GM21515 (cell line): ENCODE results near the gene OPTN.
"Not testable (repeated sequence)": the region's sequence is repeated elsewhere in the genome, so short reads cannot be mapped to it uniquely, and the experiment has no call there.

Experiments
- ATAC-seq: cut with Tn5 transposase; IDR thresholded peaks from one replicate; pipeline ENCODE4 v1.9.1; 2021; ENCODE audit not compliant: unreplicated experiment

The OPTN gene

DNA sequence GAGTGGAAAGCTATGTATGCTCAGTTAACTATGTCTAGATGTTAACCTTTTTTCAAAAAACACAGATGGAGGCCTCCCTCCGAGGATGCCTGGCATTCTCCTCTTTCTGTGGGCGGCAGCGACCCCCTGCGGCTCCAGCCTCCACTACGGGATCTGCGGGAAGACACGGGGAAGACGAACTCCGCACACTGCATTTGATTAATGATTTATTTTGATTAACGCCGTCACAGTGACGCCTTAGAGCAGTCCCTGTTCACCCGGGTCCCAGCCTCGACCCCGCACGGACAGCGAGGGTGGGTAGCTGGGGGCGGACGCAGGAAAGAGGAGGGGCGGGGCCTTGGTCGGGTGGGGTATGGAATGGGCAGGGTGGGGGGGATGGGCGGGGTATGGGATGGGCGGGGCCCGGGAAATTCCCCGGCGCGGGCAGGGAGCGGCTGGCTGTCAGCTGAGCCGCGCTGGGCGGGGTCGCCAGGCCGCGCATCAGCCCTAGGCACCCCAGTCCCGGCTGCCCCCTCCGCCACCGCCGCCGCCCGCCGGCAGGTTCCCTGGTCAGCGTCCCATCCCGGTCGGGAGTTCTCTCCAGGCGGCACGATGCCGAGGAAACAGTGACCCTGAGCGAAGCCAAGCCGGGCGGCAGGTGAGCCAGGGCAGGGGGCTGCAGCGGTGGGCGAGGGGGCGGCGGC, at the start of gene OPTN:
OPTN (plus strand) TSS at position 498 of the 683 bp plus-strand sequence. CDS start 8,960 bp downstream, outside the sequence.
- peak; percentile 69 for ATAC-seq

DNA sequence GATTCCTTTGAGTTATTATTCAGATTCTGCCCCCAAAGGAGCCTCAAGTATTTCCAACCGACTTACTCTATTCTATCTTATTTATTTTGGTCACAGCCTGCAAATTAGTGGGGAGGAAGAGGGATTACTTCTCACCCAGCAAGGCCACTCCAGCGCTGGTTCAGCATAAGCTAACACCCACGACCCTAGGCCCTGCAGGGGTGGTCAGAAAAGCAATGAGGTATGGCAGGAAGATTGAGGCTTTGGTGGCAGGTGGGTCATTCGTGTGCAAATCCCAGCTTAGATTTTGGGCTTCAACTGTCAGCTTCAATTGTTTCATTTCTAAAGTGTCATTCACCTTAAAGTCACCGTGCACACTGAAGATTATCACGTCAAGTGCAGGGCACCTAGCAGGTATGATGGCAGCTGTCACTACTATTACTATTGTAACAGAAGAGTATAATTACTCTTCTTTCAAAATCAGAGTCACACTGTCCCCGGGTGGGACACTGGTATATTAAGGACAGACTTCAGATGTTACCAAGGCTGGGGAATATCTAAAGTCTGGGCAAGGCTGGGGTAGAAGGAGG, 48.8 kb upstream of the OPTN start:
- no peak for ATAC-seq

DNA sequence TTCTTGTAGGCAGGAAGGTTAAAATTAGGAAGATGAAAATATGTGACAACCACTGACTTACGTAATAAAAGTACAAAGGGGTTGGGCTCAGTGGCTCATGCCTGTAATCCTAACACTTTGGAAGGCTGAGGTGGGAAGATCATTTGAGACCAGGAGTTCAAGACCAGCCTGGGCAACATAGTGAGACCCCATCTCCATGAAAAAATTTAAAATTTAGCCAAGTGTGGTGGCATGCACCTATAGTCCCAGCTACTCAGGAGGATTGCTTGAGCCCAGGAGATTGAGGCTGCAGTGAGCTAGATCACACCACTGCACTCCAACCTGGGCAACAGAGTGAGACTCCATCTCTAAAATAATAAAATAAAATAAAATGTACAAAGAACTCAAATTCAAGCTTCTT, 46.8 kb upstream of the OPTN start:
- not testable (repeated sequence) for ATAC-seq

DNA sequence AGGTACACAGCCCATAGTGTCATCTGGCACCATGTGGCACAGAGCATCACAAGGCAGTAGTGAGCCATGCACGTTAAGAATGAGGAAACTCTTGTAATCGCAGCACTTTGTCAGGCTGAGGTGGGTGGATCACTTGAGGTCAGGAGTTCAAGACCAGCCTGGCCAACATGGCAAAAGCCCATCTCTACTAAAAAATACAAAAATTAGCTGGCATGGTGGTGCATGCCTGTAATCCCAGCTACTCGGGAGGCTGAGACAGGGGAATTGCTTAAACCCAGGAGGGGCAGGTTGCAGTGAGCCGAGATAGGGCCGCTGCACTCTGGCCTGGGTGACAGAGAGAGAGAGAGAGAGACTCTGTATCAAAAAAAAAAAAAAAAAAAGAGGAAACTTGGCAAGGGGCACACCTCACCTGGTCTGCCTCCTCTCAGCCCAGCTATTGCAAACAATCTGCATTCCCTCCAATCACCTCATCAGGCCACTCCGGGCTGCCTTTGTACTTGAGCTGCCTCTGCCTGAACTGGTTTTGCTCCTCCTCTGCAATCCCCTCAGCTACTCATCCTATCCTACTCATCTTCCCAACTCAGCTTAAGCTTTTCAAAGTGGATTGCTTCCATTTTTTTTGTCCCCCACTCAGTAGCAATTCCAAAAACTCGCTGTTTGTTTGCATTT, 46.0 kb upstream of the OPTN start:
- no peak for ATAC-seq

DNA sequence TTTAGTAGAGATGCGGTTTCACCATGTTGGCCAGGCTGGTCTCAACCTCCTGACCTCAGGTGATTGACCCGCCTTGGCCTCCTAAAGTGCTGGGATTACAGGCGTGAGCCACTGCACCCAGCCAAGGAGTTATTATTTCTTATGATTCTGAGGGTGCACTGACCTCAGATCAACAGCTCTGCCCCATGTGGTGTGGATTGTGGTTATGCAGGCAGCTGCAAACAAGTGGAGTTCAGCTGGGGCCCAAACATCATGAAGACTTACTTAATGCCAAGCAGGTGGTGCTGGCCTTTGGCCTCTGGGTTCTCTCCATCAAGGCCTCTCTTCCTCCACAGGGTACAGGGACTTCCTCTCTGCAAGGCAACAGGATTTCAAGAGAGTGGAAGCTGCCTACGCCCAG, 45.1 kb upstream of the OPTN start:
- ATAC-seq: no peak

DNA sequence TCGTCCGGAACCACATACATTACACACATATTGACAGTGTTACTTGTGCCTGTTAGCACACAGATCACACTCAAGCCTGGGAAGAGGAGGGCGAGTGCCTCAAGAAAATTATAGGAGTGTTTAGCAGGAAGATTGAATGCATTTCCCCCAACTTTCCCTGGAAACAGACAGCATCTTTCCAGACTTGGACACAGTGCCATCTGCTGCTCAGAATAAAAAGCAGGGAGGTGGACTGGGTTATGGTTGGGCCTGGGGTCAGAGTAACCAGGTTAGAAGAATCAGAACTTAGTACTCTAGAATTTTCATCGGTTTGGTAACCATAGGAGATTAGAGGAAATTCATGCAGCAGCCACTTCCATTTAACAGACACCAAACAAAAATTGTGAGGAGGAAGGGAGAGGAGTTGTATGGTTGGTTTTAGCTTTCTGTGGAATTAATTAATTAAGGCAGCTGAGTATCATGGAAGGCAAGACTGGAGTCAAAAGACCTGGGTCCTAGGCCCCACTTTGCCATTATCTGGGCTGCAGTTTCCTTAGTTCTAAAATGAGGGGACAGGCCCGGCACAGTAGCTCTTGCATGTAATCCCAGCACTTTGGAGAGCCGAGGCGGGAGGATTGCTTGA, 43.4 kb upstream of the OPTN start:
- ATAC-seq: no peak

DNA sequence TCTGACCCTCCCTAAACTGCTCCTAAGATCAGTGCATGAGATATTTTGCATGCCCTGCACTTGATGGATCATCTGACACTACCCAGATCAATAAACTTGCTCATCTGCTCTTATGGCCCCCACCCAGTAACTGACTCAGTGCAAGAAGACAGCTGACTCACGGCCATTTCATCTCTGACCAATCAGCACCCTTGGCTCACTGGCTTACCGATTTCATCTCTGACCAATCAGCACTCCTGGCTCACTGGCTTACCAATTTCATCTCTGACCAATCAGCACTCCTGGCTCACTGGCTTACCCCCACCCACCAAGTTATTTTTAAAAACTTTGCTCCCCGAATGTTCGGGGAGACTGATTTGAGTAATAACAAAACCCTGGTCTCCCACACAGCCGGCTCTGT, 37.2 kb upstream of the OPTN start:
- ATAC-seq: no peak

DNA sequence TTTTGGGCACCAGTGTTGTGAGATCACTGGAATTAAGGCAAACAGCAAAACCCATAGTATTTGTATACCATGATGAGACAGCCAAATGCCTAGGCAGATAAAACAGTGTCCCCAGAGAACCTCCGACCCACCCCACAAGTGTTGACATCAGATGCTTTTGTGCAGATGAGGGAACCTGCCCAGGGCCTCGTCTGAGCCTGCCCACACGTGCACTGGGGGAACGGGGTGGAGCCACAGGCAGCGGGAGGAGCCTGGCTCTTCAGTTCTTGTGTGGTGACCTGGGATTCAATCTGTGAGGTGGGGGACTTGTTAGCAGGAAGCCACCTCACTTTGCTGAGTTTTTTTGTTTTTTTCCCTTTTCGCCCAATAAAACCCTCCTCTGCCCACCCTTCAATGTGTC, 33.4 kb upstream of the OPTN start:
- ATAC-seq: no peak

DNA sequence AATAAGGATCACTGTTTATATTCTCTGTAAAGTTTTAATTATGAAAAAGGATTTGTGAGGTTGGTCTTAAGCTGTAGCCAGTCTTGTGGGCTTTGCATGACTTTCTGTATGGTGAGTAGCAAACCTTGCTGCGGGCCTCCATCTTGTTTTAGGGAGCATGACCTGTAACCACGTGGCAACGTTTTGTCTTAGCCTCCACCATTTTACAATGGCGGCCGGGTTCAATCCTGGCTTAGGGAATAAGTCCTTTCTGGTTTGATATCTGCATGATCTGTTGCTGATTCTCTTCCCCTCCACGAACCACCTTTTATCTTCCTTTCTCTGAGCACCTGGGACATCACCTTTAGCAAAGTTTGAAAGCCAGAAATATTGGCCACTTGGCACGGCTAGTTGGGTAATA, 32.5 kb upstream of the OPTN start:
- ATAC-seq: no peak

DNA sequence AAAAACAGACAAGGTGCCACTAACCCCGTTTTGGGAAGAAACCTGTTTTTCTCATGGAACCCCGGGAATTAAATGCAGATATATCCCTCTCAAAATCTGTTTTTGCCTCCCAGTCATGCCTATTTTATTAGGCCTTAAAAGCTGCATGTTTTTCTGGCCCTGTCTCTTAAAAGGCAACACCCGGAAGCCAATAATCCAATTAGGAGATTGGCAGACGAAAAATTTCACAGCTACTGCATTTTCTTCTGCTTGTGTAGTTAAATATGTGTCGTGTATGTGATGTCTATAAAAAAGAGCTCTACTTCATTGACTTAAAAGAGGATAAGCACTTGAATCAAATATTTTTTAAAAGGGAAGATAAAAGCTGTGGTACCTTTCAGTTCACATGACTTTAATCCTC, 31.9 kb upstream of the OPTN start:
- no peak for ATAC-seq

DNA sequence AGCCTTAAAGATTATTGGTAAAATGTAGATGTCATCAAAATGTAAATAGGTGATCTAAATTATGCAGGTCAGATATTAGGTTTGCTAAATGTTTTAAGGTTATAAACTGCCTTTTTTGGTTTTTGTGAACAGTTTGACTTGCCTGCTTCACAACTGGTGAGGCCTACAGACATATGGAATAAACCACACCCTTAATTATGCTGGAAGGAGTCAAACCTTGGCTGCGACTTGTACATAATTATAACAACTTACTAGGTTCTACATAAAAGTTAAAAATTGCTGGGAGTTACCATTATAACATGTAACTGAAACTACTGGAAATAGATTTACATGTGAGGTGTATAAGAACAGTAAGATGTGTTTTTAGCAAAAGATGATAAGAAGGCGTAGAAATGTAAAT, 31.5 kb upstream of the OPTN start:
- ATAC-seq: no peak

DNA sequence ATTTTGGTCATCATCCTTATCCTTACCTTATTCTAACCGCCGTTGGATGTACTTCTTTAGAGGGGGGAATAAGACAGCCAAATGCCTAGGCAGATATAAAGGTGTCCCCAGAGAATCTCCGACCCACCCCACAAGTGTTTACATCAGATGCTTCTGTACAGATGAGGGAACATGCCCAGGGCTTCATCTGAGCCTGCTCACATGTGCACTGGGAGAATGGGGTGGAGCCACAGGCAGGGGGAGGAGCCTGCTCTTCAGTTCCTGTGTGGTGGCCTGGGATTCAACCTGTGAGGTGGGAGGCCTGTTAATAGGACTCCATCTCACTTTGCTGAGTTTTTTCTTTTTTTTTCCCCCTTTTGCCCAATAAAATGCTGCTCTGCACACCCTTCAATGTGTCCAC, 27.6 kb upstream of the OPTN start:
- no peak for ATAC-seq

DNA sequence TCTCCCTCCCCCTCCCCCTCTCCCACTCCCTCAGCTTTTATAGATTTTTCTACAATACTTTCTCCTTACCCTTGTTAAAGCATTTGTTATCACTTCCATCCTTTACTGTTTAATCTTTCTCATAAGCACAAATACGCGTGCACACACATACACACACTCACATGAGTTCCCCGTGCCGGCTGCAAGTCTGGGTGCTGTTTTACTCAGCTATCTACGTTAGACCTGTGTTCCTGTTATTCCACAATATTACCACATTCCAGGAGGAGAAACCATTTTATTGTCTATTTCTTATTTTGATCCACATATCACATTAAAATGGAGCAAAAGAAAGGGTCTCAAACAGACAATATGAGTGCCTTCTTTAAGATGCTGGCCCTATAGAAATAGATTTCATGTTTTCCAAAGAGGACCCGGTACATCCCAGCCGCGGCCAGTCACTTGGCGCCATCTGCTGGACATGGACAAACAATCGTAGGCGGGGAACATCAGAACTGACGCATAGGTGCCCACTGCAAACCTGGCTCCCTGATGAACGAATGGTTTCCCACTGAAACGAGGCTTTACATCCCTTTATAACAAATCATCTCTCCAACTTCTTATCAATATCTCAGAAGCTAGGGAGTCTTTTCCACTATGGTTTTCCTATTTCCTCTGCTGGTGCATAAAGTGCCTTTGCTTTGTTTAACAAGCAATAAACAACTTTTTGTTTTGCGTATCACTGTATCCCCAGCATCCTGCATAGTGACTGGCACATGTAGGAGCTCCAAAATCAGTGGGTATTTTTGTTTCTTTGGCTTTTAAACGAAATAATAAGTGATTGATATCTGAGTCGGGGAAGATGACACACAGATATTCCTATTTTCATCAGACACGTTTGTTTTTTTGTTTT, 25.2 kb upstream of the OPTN start:
- ATAC-seq: no peak

DNA sequence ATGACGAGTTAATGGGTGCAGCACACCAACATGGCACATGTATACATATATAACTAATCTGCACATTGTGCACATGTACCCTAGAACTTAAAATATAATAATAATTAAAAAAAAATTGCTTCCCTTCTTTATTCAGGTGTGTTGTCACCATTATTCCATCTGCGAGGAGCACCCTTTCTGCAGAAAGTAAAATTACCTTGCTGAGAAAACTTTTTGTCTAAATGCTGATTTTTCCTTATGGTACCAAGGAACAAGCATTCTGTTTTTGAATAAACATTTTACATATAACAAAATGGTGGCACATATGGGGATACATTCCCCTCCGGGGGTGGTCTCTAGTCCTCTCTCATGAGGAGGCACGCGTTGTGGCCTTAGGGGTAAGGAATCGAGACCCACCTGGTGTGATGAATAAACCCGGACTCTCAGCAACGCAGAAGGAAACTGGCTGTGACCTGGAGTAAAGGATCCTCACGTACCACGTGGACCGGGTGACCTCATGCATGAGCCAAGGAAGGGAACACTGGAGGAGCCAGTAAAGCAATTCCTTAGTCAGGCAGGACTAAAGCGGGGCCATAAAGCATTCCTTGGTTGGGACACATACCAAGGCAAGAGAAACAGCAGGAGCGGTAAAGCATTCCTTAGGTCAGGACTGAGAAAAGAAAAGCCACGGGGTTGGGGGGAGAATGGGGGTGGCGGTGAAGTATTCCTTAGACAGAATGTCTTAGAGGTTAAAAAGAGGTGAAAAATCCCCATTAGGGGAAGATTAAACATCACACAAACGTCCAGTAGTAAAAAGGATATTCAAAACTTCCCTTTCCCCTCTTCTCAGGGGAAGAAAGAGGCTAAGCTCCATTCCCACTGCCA, 20.8 kb upstream of the OPTN start:
- no peak for ATAC-seq

DNA sequence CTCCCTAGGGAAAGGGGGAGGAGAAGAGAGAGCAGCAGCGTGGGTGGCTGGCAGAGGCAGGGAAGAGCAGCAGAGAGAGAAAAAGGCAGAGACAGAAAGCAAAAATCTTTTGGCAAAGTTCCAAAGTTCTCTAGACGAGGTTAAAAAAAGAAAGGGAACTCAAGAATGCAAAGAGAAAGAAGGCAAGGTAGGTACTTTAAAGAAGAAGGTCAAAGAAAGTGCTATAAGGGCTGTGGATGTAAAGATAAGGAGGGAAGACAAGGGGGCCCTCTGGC, 20.2 kb upstream of the OPTN start:
- ATAC-seq: no peak

DNA sequence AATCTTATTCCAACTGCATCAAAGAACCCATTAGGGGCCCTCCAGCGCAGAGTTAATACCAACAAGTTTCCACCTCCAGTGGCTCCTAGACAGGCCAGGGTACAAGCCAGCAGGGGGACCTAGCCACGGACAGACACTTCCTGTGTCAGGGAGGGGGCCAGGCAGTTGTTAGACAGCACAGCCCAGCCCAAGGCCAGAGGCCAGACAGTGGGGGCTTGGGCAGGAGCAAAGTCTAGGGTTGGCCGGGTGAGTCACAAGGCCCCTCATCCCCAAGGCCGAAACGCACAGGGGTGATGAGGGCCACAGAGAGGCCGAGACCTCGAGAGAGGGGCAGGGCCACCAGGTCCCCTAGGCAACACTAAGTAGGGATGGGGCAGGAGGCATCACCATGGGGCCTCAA, 19.3 kb upstream of the OPTN start:
- ATAC-seq: no peak

DNA sequence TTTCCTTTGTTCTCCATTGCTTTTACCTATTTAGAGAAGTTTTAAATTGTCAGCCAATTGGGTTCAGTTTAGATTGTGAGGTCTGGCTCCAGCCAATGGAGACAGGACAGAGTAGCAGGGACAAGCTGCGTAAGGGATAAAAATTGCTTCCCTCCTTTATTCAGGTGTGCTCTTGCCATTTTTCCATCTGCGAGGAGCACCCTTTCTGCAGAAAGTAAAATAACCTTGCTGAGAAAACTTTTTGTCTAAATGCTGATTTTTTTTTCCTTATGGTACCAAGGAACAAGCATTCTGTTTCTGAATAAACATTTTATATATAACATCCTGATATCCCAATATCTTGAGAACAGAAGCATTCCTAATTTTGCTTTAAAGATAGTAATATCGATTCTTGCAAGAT, 16.3 kb upstream of the OPTN start:
- ATAC-seq: not testable (repeated sequence)

DNA sequence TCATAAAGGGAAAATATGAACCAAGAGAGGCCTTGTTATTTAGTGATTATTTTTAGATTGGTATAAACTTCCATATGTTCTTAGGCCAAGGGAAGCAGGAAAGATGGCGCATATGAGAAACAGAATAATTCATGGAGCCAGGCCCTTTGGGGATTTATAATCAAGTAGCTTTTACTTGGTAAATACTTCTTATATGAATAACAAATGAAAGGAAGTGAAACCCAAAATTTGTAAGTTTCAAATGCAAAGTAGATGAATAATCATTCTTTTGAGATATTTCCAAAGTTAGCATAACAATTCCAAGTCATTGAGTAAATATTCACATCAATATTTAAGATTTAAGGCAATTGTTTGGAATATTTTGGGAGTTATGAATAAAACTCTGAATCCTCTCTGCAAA, 13.9 kb upstream of the OPTN start:
- ATAC-seq: no peak

DNA sequence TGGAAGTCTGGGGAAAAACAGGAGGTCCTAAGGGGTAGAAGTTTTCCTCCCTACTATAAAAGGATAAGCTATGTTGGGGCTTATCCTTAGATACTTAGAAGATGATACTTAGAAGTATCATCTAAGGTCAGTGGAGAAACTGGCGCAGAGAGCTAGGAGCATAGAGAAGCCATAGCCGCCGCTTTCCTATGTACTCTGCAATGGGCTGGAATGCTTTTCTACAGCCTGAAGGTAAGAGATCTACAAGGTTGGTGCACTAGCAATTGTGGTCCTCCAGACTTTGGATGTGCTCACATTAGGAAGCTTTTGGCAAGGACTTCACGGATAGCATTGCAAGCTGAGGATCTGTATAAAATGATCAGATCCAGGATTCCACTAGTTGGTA, 12.4 kb upstream of the OPTN start:
- ATAC-seq: no peak

DNA sequence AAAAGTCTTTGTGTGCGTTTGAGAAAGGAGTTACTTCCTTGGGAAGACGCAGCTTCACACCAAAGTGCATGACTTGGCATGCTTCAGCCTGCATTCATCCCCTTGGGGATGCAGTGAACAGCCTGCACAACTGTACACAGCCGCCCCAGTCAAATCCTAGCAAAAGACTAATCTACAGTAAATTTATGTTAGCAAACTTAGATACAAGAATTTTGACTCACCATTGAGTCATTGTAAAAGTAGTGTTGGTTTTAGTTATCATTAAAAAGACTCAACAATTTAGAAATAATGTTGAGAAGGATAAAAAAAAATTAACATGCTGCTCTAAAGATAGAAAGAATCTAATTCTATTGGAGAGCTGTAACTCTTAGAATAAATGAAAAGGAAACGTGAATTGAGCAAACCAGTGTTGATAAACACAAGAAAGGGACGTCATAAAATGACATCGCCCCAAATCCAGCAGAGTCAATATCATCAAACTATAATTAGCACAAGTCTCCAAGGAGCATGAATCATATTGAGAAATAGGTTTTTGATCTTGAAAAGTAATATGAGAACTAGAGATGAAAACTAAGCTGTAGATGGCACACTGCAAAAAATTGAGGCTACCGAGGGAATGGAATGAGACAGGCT, 11.9 kb upstream of the OPTN start:
- no peak for ATAC-seq
